ENCODE measurements around the gene KIAA0232.

KIAA0232 gene

DNA sequence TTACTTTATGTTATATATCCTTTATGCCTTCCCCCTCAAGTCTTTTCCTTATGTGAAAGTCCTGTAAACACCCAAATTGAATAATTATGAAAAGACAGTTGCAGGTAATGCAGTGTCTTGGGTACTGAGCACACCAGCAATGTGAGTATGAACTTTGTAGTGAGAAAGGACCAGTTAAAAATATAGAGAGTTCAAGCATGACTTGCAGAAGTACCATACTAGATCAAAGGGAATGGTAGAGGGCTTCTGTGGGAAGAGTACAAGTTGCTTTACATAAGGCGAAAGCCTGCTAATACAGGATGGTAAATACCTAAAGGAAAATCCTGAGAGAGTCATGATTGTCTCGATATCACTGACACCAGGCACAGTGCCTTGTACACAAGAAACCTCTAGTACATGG, 25.7 kb downstream of the KIAA0232 start:
- no peak for TF ChIP-seq ESRRG (CRISPR knock-in tag; IDR thresholded peaks at IDR 0.05)
- no peak for TF ChIP-seq ZNF8 (CRISPR knock-in tag; IDR thresholded peaks at IDR 0.05)
- no peak for TF ChIP-seq CSDC2 (CRISPR knock-in tag; IDR thresholded peaks at IDR 0.05)
- TF ChIP-seq, protein P1, sequence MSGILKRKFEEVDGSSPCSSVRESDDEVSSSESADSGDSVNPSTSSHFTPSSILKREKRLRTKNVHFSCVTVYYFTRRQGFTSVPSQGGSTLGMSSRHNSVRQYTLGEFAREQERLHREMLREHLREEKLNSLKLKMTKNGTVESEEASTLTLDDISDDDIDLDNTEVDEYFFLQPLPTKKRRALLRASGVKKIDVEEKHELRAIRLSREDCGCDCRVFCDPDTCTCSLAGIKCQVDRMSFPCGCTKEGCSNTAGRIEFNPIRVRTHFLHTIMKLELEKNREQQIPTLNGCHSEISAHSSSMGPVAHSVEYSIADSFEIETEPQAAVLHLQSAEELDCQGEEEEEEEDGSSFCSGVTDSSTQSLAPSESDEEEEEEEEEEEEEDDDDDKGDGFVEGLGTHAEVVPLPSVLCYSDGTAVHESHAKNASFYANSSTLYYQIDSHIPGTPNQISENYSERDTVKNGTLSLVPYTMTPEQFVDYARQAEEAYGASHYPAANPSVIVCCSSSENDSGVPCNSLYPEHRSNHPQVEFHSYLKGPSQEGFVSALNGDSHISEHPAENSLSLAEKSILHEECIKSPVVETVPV (CRISPR knock-in tag; IDR thresholded peaks at IDR 0.05), result no peak
- TF ChIP-seq ZC3H10 (CRISPR knock-in tag; IDR thresholded peaks at IDR 0.05), result no peak
- no peak for TF ChIP-seq ZNF565 (CRISPR knock-in tag; conservative IDR thresholded peaks at IDR 0.05; ENCODE audit: low read depth)
- TF ChIP-seq, protein P2, sequence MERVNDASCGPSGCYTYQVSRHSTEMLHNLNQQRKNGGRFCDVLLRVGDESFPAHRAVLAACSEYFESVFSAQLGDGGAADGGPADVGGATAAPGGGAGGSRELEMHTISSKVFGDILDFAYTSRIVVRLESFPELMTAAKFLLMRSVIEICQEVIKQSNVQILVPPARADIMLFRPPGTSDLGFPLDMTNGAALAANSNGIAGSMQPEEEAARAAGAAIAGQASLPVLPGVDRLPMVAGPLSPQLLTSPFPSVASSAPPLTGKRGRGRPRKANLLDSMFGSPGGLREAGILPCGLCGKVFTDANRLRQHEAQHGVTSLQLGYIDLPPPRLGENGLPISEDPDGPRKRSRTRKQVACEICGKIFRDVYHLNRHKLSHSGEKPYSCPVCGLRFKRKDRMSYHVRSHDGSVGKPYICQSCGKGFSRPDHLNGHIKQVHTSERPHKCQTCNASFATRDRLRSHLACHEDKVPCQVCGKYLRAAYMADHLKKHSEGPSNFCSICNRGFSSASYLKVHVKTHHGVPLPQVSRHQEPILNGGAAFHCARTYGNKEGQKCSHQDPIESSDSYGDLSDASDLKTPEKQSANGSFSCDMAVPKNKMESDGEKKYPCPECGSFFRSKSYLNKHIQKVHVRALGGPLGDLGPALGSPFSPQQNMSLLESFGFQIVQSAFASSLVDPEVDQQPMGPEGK (CRISPR knock-in tag; IDR thresholded peaks at IDR 0.05; ENCODE audit: borderline replicate concordance), result no peak
- no peak for ATAC-seq

DNA sequence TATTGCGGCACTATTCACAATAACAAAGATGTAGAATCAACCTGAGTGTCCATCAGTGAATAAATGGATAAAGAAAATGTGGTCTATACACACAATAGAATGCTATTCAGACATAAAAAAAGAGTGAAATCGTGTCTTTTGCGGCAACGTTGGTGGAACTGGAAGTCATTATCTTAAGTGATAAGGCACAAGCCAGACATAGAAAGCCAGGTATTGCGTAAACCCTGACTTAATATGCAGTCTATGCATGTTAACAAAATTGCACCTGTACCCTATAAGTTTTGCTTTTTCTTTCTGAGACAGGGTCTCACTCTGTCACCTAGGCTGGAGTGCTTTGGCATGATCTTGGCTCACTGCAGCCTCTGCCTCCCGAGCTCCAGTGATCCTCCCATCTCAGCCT, 28.6 kb downstream of the KIAA0232 start:
- TF ChIP-seq TCF4 (CRISPR knock-in tag; IDR thresholded peaks at IDR 0.05; ENCODE audit: borderline replicate concordance), result no peak
- TF ChIP-seq ARNTL (CRISPR knock-in tag; IDR thresholded peaks at IDR 0.05; ENCODE audit: borderline replicate concordance, low read depth), result no peak
- no peak for TF ChIP-seq PPARA (CRISPR knock-in tag; IDR thresholded peaks at IDR 0.05; ENCODE audit: borderline replicate concordance)
- TF ChIP-seq, protein P3, sequence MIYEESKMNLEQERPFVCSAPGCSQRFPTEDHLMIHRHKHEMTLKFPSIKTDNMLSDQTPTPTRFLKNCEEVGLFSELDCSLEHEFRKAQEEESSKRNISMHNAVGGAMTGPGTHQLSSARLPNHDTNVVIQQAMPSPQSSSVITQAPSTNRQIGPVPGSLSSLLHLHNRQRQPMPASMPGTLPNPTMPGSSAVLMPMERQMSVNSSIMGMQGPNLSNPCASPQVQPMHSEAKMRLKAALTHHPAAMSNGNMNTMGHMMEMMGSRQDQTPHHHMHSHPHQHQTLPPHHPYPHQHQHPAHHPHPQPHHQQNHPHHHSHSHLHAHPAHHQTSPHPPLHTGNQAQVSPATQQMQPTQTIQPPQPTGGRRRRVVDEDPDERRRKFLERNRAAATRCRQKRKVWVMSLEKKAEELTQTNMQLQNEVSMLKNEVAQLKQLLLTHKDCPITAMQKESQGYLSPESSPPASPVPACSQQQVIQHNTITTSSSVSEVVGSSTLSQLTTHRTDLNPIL (CRISPR knock-in tag; IDR thresholded peaks at IDR 0.05; ENCODE audit: low read depth), result no peak
- no peak for TF ChIP-seq ZFP30 (CRISPR knock-in tag; IDR thresholded peaks at IDR 0.05)

DNA sequence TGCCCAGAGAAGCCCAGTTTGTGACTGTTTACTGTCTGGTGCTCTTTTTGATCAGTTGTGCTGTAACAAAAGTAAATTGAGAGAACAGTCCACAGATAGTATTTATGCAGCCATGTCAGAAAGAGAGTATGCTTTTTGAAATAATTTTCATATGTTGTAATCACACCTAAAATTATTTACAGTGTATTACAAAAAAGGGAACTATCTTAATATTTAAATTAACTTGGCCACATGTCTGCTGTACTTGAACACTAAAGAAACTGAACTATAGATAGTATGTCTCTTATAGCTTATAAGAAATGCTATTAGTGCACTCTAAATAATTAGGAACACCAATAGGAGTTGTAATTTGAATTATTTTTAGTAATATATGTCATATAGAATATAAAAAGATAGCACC, 30.2 kb downstream of the KIAA0232 start:
- no peak for ATAC-seq
- TF ChIP-seq PPARA (CRISPR knock-in tag; IDR thresholded peaks at IDR 0.05; ENCODE audit: borderline replicate concordance), result no peak
- no peak for TF ChIP-seq RARB (CRISPR knock-in tag; IDR thresholded peaks at IDR 0.05)
- no peak for TF ChIP-seq TCF4 (CRISPR knock-in tag; IDR thresholded peaks at IDR 0.05; ENCODE audit: borderline replicate concordance)
- TF ChIP-seq CSDC2 (CRISPR knock-in tag; IDR thresholded peaks at IDR 0.05), result no peak
- TF ChIP-seq, protein P3 (CRISPR knock-in tag; IDR thresholded peaks at IDR 0.05; ENCODE audit: low read depth), result no peak
- no peak for TF ChIP-seq ZNF70 (CRISPR knock-in tag; IDR thresholded peaks at IDR 0.05)
- no peak for TF ChIP-seq BACH2 (CRISPR knock-in tag; IDR thresholded peaks at IDR 0.05; ENCODE audit: borderline replicate concordance)
- TF ChIP-seq ARNTL (CRISPR knock-in tag; IDR thresholded peaks at IDR 0.05; ENCODE audit: borderline replicate concordance, low read depth), result no peak
- TF ChIP-seq ZNF565 (CRISPR knock-in tag; conservative IDR thresholded peaks at IDR 0.05; ENCODE audit: low read depth), result no peak
- TF ChIP-seq, protein P2 (CRISPR knock-in tag; IDR thresholded peaks at IDR 0.05; ENCODE audit: borderline replicate concordance), result no peak
- TF ChIP-seq ZFP3 (CRISPR knock-in tag; IDR thresholded peaks at IDR 0.05), result no peak
- TF ChIP-seq ESRRG (CRISPR knock-in tag; IDR thresholded peaks at IDR 0.05), result no peak
- TF ChIP-seq, protein P1 (CRISPR knock-in tag; IDR thresholded peaks at IDR 0.05), result no peak
- TF ChIP-seq, protein P4, sequence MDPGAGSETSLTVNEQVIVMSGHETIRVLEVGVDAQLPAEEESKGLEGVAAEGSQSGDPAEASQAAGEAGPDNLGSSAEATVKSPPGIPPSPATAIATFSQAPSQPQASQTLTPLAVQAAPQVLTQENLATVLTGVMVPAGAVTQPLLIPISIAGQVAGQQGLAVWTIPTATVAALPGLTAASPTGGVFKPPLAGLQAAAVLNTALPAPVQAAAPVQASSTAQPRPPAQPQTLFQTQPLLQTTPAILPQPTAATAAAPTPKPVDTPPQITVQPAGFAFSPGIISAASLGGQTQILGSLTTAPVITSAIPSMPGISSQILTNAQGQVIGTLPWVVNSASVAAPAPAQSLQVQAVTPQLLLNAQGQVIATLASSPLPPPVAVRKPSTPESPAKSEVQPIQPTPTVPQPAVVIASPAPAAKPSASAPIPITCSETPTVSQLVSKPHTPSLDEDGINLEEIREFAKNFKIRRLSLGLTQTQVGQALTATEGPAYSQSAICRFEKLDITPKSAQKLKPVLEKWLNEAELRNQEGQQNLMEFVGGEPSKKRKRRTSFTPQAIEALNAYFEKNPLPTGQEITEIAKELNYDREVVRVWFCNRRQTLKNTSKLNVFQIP (CRISPR knock-in tag; IDR thresholded peaks at IDR 0.05; ENCODE audit: borderline replicate concordance, low read depth), result no peak
- TF ChIP-seq, protein P5, sequence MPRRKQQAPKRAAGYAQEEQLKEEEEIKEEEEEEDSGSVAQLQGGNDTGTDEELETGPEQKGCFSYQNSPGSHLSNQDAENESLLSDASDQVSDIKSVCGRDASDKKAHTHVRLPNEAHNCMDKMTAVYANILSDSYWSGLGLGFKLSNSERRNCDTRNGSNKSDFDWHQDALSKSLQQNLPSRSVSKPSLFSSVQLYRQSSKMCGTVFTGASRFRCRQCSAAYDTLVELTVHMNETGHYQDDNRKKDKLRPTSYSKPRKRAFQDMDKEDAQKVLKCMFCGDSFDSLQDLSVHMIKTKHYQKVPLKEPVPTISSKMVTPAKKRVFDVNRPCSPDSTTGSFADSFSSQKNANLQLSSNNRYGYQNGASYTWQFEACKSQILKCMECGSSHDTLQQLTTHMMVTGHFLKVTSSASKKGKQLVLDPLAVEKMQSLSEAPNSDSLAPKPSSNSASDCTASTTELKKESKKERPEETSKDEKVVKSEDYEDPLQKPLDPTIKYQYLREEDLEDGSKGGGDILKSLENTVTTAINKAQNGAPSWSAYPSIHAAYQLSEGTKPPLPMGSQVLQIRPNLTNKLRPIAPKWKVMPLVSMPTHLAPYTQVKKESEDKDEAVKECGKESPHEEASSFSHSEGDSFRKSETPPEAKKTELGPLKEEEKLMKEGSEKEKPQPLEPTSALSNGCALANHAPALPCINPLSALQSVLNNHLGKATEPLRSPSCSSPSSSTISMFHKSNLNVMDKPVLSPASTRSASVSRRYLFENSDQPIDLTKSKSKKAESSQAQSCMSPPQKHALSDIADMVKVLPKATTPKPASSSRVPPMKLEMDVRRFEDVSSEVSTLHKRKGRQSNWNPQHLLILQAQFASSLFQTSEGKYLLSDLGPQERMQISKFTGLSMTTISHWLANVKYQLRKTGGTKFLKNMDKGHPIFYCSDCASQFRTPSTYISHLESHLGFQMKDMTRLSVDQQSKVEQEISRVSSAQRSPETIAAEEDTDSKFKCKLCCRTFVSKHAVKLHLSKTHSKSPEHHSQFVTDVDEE (CRISPR knock-in tag; IDR thresholded peaks at IDR 0.05), result no peak
- no peak for TF ChIP-seq SNAI2 (CRISPR knock-in tag; IDR thresholded peaks at IDR 0.05)

More for the DNA sequence above, 28.6 kb downstream of the KIAA0232 start:
- ATAC-seq, result no peak

Measured in SK-N-SH treated with all-trans-retinoic acid at 6 μM for 48 hours (cell line).